ENCODE data around the gene ZNHIT2. TPM values are rescaled to one million over a fixed set of nuclear protein-coding genes. Genes with fewer than 3 reads are reported as not detected.

ZNHIT2 gene
- total and polyA plus RNA-seq, 2 of the 8 experiments (the other 6 are each of a cell fraction or from before 2014, with no cell fraction given) = 13.0 to 16.1 TPM

- TF ChIP-seq YY1 (IDR thresholded peaks at IDR 0.05; ENCODE audit: low read depth, low read length) = no peak
- TF ChIP-seq MAX (IDR thresholded peaks at IDR 0.05) = no peak
- TF ChIP-seq ASH2L (IDR thresholded peaks at IDR 0.05; ENCODE audit: low read length) = no peak
- no peak for TF ChIP-seq JUN (IDR thresholded peaks at IDR 0.05; ENCODE audit: low read depth, low read length)
- TF ChIP-seq KDM1A (IDR thresholded peaks at IDR 0.05; ENCODE audit: borderline replicate concordance, low read length) = no peak
- no peak for TF ChIP-seq SIN3A (conservative IDR thresholded peaks at IDR 0.05 in 1 of 2, IDR thresholded peaks at IDR 0.05 in 1 of 2; ENCODE audit: low read depth in 1 of 2, low read length in 2 of 2)
- TF ChIP-seq JUND (IDR thresholded peaks at IDR 0.05; ENCODE audit: low read length) = no peak
- TF ChIP-seq, protein P1, sequence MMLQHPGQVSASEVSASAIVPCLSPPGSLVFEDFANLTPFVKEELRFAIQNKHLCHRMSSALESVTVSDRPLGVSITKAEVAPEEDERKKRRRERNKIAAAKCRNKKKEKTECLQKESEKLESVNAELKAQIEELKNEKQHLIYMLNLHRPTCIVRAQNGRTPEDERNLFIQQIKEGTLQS (IDR thresholded peaks at IDR 0.05; ENCODE audit: insufficient read depth, low read depth, low read length) = no peak
- no peak for TF ChIP-seq GTF2F1 (IDR thresholded peaks at IDR 0.05; ENCODE audit: borderline replicate concordance, low read depth, low read length)
Observed at GRCh38 chr11:65127473-65128181, 10.1 kb upstream of the ZNHIT2 start (continued).
